HG03571 (cell line): ENCODE data around the gene TBC1D1.
"Not testable (repeated sequence)": the region's sequence is repeated elsewhere in the genome, so short reads cannot be mapped to it uniquely, and the experiment has no call there.

Source experiments
- ATAC-seq: cut with Tn5 transposase; IDR thresholded peaks from one replicate; pipeline ENCODE4 v1.9.1; 2021; ENCODE audit not compliant: unreplicated experiment

The TBC1D1 gene

DNA sequence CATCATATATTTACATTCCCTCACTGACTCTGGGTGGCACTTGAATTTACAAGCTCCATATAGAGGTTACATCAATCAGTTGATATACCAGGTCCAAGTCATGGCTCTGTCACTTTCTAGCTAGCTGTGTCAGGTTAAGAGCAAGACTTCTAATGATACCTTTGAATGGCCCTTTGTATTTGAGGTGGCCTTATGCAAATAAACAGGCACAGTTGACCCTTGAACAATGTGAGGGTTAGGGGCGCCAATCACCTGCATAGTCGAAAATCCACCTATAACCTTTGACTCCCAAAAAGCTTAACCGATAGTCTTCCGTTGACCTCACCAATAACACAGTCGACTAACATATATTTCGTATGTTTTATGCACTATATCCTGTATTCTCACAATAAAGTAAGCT lies 68.0 kb downstream of the TBC1D1 start:
- no peak for ATAC-seq

DNA sequence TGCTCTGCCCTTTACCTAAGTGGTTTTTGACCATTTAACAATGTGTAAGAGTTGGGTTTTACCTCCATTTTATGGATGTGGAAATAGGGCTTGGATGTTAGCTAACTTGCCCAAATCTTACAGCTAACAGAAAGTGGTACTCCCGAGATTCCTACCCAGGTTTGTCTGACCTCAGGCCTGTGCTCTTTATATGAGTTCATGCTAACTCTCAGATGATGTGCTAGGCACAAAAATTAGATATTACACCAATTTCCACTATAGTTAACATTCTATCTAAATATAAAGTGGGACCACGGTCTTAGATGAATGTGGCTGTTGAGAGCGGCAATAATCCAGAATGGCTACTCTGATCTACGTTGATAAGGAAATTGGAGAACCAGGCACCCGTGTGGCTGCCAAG lies 69.2 kb downstream of the TBC1D1 start, which contains the start of gene PTTG2:
TSS of gene PTTG2 (plus strand) at position 301 of the 400 bp plus-strand sequence. CDS start at position 338, 37 bp downstream.
- ATAC-seq, result no peak

DNA sequence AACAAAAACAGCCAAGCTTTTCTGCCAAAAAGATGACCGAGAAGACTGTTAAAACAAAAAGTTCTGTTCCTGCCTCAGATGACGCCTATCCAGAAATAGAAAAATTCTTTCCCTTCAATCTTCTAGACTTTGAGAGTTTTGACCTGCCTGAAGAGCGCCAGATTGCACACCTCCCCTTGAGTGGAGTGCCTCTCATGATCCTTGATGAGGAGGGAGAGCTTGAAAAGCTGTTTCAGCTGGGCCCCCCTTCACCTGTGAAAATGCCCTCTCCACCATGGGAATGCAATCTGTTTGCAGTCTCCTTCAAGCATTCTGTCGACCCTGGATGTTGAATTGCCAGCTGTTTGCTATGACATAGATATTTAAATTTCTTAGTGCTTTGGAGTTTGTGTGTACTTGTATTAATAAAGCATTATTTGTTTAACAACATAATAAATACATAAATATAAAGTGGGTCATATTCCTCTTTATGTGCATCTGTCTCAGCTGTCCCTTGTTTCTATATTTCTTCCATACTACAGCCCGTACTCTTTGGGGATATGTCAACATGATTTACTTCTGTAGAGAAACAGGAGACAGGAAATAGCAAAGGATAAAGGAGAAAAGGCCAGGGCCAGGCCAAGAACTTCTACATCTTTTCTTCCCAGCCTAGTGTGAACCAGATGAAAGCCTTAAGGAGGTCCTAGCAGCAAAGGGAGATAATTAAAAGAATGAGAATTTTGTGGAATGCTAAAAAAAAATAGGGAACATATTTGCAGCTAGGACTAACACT lies 70.0 kb downstream of the TBC1D1 start:
- ATAC-seq, result no peak

DNA sequence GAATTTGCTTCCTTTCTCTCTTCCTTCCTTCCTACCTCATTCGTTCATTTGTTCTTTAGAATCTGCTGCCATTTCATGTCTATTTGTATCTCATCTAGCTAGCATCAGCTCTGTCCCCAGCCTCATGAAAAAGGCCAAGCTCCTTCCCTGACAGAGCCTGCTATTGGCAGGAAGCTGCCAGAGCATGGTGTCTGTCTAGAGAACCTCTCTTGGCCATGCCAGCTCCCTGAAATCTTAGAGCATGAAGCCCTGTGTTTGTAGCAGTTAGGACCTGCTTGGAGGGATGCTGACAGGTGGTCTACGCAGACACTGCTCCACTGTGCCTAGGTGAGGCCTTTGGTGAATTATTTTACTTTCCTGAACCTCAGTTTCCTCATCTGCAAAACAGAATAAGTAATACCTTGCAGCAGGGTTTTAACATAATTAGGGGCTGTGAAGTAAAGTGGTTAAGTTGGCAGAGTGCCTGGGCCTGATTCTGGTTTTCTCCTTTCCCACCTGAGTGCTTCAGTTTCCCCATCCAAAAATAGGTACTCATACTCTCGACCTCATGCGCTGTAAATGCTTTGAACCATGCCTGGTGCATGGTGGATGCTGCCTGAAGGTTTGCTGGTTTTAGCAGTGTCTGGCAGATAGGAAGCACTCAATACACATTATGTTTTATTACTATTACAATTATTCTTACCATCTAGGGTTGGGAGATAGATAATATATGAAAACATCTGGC lies 74.0 kb downstream of the TBC1D1 start:
- ATAC-seq, result peak; percentile 62

DNA sequence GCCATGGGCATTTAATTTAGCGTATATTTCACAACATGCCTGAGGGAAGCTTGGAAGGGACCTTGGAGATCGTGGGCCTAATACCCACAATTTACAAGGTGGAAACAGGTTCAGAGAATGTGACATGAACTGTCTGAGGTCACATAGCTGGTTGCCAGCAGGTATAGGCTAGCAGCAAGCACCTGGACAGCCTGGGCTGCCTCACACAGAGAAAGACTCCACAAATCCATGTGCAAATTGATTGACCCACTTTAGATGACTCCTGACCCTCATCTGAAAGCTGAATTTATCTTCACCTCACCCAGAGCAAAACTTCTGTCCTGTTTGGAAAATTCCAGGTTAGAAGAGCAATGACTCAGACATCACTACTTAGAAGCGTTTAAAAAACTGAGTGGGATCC lies 75.2 kb downstream of the TBC1D1 start:
- ATAC-seq, result no peak

DNA sequence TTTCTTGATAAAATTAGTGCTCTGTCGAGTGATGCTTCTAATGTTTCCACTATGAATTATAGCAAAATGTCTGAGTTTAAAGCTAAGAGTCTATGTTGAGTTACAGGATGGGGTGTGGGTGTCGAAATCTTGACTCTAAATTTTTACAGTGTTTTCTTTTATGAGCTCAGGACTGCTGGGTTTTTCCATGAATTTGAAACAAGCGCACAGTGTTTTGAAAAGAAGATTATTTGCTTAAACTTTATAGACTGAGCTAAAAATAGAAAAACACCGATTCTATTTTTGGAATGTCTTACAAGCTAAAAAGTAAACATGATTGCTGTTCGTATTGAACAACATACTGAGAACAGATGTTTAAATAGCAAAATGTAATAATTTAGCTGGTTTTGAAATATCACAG lies 76.9 kb downstream of the TBC1D1 start:
- no peak for ATAC-seq

DNA sequence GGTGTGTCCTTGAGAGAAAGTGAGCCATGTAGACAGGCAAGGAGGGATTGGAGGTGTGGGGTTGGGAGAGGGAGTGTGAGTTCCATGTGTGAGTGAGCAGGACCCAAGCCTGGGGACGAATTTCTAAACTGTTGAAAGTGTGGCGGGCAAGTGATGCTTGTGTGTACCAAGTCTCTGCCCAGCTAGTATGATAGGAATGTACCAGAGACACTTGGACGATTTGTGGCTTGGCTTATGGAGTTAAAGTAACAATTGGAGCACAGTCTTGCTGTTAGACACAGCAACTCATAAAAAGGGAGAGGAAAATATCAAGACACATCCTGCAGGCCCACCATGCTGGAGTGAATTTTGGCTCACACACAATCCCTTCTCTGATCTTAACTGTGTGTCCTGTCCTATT lies 77.9 kb downstream of the TBC1D1 start:
- ATAC-seq, result no peak

DNA sequence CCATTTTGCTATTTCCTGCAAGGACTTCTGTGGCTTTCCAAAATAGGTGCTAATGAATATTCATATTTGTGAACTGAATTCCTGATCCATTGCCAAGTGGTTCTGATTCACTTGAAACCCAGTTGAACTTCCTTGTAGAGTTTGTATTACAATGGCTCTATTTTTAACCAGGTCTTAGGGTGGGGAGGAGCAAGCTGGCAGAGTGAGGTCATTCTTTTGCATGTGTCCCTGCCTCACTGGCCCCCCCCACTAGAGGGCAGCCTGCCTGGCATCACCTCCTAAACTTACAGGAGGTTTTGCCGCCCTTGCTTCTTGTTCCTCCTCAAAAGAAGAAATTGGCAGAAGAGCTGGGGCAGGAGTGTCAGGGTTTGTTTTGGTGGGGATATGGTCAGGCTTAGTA lies 79.8 kb downstream of the TBC1D1 start:
- ATAC-seq, result no peak

DNA sequence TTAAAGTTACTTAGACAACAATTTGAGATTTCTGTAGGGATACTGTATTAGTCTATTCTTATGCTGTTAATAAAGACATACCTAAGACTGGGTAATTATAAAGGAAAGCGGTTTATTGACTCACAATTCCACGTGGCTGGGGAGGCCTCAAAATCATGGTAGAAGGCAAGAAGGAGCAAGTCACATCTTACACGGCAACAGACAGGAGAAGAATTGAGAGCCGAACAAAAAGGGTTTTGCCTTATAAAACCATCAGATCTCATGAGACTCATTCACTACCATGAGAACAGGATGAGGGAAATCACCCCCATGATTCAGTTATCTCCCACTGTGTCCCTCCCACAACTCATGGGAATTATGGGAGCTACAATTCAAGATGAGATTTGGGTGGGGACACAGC lies 80.3 kb downstream of the TBC1D1 start:
- ATAC-seq, result no peak

DNA sequence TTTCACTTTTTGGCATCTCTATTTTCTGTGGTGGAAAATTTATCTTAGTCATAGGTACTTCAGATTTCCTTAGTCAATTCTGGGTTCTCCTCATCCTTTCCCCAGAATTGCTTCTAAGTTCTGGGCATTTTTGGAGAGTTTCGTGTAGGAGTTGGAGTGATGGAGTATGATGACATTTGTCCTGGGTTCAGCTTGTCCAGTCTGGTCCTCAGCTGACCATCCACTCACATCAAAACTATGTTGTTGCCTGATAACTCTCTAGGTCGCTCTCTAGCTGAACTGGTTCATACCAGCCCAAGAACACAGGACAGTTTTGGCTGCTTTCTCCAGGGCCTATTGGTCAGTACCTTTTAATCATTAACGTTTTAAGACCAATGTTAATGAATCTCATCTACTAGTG lies 82.6 kb downstream of the TBC1D1 start:
- ATAC-seq, result no peak

DNA sequence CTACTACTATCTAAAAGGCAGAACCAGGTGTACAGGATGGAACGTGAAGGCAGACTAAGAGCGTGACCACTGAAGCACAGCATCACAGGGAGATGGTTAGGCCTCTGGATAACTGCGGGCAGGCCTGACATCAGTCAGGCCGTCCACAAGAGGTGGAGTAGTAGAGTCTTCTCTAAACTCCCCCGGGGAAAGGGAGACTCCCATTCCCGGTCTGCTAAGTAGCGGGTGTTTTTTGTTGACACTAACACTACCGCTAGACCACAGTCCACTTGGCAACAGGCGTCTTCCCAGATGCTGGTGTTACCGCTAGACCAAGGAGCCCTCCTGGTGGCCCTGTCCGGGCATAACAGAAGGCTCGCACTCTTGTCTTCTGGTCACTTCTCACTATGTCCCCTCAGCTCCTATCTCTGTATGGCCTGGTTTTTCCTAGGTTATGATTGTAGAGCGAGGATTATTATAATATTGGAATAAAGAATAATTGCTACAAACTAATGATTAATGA lies 84.5 kb downstream of the TBC1D1 start:
- ATAC-seq, result not testable (repeated sequence)

DNA sequence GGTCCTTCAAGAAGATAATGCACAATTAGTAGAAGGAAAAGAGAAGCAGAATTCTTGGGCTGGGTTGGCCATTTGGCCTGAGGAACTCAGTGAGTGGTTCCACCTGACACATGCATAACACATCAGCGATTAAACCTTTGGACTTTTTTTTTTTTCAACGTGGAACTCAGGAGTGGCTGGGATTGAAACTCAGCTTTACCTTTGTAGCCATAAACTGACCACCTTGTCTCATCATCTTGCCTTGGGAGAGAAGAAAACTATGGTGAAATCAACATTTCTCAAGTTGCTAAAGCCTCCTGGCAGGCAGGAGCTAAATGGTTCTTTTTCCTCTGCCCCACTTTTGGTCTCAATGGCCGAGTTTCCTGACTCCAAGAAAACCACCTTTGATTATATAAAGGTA lies 85.6 kb downstream of the TBC1D1 start:
- ATAC-seq, result no peak

DNA sequence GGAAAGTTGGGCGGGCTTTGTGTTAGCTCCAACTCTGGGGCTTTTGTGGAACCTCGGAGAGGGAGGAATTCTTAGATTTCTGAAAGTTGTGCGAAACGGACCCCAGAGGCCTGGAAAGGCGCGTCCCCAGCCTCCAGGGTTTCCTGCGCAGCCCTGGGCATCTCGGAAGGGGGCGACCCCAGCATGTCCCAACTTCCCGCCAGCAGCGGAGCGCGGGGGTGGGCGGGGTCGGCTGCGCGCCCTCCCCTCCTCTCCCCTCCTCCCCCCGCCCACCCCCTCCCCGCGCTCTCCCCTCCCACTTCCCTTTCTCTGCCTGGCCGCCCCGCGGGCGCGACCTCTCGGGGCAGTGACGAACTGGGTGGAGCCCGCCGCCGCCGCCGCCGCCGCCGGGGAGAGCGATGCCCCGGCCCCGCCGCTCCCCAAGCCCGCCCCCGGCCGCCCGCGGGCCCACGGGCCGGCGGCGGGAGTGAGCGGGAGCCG lies 86.1 kb downstream of the TBC1D1 start:
- peak; percentile 74 for ATAC-seq

DNA sequence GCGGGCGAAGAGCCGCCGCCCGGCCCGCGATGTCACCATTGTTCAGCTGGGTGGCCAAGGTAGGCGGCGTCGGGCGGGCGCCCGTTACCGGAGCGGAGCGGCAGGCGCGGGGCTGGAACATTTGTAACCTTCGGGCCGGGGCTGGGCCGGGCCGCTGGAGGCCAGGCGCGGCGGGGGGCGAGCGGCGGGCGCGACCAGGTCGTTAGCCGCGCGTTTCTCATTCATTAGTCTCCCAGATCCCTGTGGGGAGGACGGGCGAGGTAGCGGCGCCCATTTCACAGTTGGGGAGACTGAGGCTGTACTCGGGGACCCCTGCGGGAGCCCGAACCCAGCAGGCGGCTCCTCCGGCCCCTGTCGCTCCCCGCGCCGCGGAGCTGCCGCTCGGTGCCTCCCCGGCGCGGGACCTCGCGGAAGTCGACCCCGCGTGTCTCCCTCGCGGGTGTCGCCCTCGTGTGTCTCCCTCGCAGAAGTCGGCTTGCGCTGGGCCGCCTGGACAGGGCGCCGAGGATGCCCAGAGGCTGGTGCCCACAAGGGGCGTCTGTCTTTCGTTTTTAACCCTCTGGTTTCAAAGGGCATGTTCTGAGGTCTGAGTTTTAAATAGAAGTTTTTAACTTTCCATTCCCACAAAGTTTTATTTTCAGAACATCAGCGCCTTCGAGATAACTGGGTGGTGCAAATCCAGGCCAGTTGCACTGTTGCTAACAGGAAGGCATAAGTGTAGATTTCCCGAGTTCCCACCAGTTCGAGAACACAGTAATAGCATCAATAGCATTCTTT lies 86.8 kb downstream of the TBC1D1 start:
- ATAC-seq, result peak; percentile 72

DNA sequence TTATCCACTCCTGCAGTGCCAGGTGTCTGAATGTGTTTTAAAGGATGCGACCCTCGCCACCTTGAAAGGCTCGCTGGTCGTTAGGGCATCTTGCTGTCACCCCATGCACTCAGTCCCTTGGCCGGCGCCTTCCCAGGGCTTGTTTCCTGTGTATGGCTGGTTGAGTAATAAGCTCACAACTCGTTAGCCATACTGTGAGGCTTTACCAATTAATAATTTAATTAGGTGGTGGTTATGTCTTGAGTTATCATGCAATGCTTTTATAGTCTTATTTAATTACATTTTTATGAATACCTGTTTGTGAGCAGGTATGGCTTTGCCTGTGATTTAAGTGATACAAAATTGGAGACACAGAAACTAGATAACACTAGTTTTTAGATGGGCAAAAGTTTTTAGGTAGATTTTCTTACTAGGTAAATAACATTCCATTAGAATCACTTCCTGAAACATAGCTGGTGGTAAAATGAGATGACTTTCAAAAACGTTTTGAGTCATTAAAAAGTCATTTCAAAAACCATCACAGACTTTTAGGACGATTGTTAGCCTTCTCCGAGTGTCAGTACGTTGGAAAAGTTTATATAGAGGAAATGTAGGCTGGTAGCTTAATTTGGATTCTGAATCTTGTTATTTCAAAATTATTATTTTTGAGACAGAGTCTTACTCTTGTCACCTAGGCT lies 87.5 kb downstream of the TBC1D1 start:
- ATAC-seq, result peak; percentile 33

DNA sequence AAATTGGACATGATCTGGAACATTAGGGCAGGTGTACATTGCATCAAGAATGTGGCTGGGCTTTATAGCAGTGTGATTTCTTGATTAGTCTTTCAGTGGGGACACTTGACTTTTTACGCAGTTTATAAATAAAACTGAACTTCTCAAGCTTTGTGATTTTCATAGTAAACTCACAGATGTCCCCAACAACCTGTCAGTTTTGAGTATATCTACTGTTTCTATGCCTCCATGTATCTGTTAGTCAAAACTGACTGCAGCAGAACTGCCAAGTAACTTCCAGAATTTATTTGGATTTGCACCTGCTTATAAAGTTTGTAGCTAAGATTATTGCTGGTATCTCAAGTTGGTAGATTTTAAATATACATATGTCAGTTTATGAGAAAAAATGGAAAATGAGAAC lies 89.4 kb downstream of the TBC1D1 start:
- ATAC-seq, result no peak

DNA sequence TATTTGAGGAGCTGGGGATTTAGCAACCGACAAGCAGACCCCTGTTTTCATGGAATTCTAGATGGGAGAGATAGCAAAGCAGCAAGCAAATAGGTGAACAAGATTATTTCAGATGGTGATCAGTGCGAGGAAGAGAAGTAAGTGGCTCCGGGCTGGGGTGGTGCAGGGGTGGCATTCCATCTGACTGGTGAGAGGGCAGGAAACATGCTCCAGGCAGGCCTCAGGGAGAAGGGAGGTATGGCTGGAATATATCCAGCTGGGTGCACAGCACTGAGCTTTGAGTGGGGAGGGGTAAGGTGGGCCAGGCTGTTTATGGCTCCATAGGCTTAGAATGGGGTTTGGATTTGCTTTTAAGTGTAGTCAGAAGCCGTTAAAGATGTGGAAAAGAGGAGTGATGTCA lies 90.5 kb downstream of the TBC1D1 start:
- no peak for ATAC-seq

DNA sequence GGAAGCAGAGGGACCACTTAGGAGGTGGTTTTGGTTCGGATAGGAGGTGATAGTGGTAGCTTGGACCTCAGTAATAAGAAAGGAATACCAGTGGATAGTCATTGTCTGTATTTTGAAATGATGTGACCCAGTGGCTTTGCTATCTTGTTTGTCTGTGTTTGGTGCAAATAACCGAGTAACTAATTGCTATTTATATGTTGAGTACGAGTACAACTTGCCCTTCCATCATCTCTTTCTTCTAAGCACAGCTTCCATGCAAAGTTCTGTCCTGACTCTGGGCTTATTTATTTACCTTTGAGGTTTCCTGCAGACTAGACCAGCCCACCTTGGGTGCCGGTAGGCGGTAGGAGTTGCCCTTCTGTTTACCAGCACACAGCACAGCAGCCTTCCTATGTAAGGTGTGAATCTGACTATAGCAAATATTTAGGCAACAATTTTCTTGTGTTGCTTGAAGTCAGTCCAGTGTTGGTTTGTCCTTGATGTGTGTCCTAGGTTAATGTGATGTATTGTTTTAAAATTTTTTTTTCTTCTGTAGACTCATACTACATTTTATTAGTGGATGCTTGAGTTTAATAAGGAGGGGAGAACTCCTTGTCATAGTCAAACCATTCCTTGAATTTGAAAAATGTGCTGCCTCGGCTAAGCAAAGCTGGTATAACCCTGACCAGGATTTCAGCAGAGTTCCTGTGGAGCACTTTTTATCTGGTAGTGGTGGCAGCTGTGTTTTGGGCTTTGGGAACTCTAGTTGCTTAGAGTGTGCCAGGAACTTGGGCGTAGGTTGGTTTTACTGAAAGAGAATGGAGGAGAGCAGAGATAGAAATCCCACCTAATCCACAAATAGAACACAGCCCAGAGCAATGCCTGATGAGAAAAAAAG lies 91.2 kb downstream of the TBC1D1 start:
- ATAC-seq, result no peak

DNA sequence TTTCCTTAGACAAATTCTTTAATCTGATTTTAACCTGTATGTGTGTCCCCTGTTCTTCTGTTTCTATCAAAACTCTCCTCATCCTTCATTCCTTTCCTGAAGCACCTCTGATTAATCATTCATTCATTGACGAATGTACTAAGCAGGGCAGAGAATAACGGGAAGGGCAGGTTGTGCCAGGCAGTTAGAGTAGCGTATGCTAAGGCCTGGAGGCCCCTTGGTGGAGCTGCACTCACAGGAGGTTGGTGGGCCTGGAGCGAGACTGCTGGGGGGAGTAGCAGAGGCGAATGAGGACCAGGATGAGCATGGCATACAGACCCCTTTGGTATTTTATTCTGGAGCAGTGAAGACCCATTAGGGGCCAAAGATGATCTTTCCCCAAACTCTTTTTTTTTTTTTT lies 91.9 kb downstream of the TBC1D1 start:
- no peak for ATAC-seq

DNA sequence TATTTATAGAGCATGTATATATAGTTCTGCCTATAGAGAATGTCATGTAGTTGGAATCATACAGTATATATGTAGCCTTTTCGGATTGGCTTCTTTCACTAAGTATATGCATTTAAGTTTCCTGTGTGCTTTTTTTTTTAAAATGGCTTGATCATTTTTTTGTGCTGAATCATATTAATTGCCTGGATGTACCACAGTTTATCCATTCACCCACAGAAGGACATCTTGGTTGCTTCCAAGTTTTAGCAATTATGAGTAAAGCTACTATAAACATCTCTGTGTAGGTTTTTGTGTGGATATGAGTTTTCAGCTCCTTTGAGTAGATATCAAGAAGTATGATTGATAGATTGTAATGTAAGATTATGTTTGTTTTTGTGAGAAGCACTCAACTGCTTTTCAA lies 93.1 kb downstream of the TBC1D1 start:
- ATAC-seq, result no peak
